Measurements from ENCODE around the gene INSIG1.

The INSIG1 gene

GRCh38 chr7:155278921-155279320 is 18.8 kb upstream of the INSIG1 start:
- TF ChIP-seq CTCF (IDR thresholded peaks at IDR 0.05; ENCODE audit: control insufficient read depth, extremely low read depth, insufficient read depth): no peak
- DNase-seq (ENCODE audit: low read depth): no peak
- H3K4me3 ChIP-seq (ENCODE audit: low read depth, low read length): no peak overlapping the region

GRCh38 chr7:155279787-155280445 is 17.8 kb upstream of the INSIG1 start:
- no peak for TF ChIP-seq CTCF (IDR thresholded peaks at IDR 0.05; ENCODE audit: control insufficient read depth, extremely low read depth, insufficient read depth)
- DNase-seq (ENCODE audit: low read depth): no peak
- H3K4me3 ChIP-seq (ENCODE audit: low read depth, low read length): no peak overlapping the region

GRCh38 chr7:155280446-155281397 is 17.0 kb upstream of the INSIG1 start:
- no peak overlapping the region for H3K4me3 ChIP-seq (ENCODE audit: low read depth, low read length)
- DNase-seq (ENCODE audit: low read depth): no peak
- TF ChIP-seq CTCF (IDR thresholded peaks at IDR 0.05; ENCODE audit: control insufficient read depth, extremely low read depth, insufficient read depth): no peak

- H3K4me3 ChIP-seq (ENCODE audit: low read depth, low read length): no peak overlapping the region
- DNase-seq (ENCODE audit: low read depth): no peak
- no peak for TF ChIP-seq CTCF (IDR thresholded peaks at IDR 0.05; ENCODE audit: control insufficient read depth, extremely low read depth, insufficient read depth)
These were observed 16.2 kb upstream of the INSIG1 start for GRCh38 chr7:155281398-155281969.

- no peak overlapping the region for H3K4me3 ChIP-seq (ENCODE audit: low read depth, low read length)
- DNase-seq (ENCODE audit: low read depth): no peak
- TF ChIP-seq CTCF (IDR thresholded peaks at IDR 0.05; ENCODE audit: control insufficient read depth, extremely low read depth, insufficient read depth): no peak
These were observed 15.0 kb upstream of the INSIG1 start for GRCh38 chr7:155282671-155283070.

GRCh38 chr7:155283565-155284194 is 14.0 kb upstream of the INSIG1 start:
- no peak overlapping the region for H3K4me3 ChIP-seq (ENCODE audit: low read depth, low read length)
- no peak for TF ChIP-seq CTCF (IDR thresholded peaks at IDR 0.05; ENCODE audit: control insufficient read depth, extremely low read depth, insufficient read depth)
- DNase-seq (ENCODE audit: low read depth): no peak
